PC-9 (cell line): ENCODE measurements around the gene PSMB7. TPM values are rescaled to one million over a fixed set of nuclear protein-coding genes. Genes with fewer than 3 reads are reported as not detected.

Experiments
- BruUV-seq: library from RNA; stranded (reverse); fragments of 400-500 nt; replicated peaks from 2 replicates; lab custom pipeline; 2021; lab: Mats Ljungman, UMichigan
- CTCF ChIA-PET: fragments of 300-600 bp; sonication (Branson Sonifier 250); formaldehyde crosslinking; loops from one replicate; lab custom pipeline; 2022; ENCODE audit warnings: antibody characterized with exemption; lab: Charles Lee
- POLR2A ChIA-PET: fragments of 300-600 bp; sonication (Branson Sonifier 250); formaldehyde crosslinking; loops from one replicate; lab custom pipeline; 2022; ENCODE audit warnings: antibody characterized with exemption; ENCODE audit not compliant: unreplicated experiment; lab: Charles Lee
- DNase-seq, 2 experiments: peaks; one replicate each; pipeline versions ENCODE4 v3.0.0 to v3.0.0-alpha.2; 2015 to 2022; ENCODE audit warnings: mixed read lengths in 1 of 2
- H2AFZ ChIP-seq: fragments of 200-600 bp; sonication (generic); 2 replicates; pipeline ENCODE4 v1.8.1; 2017; ENCODE audit warnings: antibody characterized with exemption
- H3F3A ChIP-seq: fragments of 200-600 bp; sonication (generic); 2 replicates; pipeline ENCODE4 v1.8.1; 2017; ENCODE audit warnings: antibody characterized with exemption, mild to moderate bottlenecking, low read depth; ENCODE audit not compliant: insufficient read depth
- H3K27ac ChIP-seq: fragments of 200-600 bp; sonication (generic); 2 replicates; pipeline ENCODE4 v1.6.1; 2016; ENCODE audit warnings: mixed run types
- H3K27me3 ChIP-seq: fragments of 200-600 bp; sonication (generic); 2 replicates; pipeline ENCODE4 v1.6.1; 2016; ENCODE audit warnings: low read depth, mixed run types; ENCODE audit not compliant: insufficient read depth
- H3K36me3 ChIP-seq: fragments of 200-600 bp; sonication (generic); 2 replicates; pipeline ENCODE4 v1.6.1; 2016; ENCODE audit warnings: low read depth, mixed run types
- H3K4me1 ChIP-seq: fragments of 200-600 bp; sonication (generic); replicated peaks from 2 replicates; pipeline ENCODE4 v1.6.1; 2016; ENCODE audit warnings: mixed run types; ENCODE audit not compliant: insufficient read depth
- H3K4me2 ChIP-seq: fragments of 200-600 bp; sonication (generic); 2 replicates; pipeline ENCODE4 v1.6.1; 2017; ENCODE audit warnings: mixed run types
- H3K4me3 ChIP-seq: fragments of 200-600 bp; sonication (generic); 2 replicates; pipeline ENCODE4 v1.6.1; 2016; ENCODE audit warnings: mixed run types
- H3K79me2 ChIP-seq: fragments of 200-600 bp; sonication (generic); 2 replicates; pipeline ENCODE4 v1.6.1; 2017; ENCODE audit warnings: low read depth, mixed run types
- H3K9me2 ChIP-seq: fragments of 200-600 bp; sonication (generic); 2 replicates; pipeline ENCODE4 v1.8.1; 2017; ENCODE audit warnings: mild to moderate bottlenecking; ENCODE audit not compliant: insufficient read depth
- H3K9me3 ChIP-seq: fragments of 200-600 bp; sonication (generic); 2 replicates; pipeline ENCODE4 v1.8.1; 2016; ENCODE audit warnings: low read depth; ENCODE audit not compliant: insufficient read depth
- H4K20me1 ChIP-seq: fragments of 200-600 bp; sonication (generic); 2 replicates; pipeline ENCODE4 v1.8.1; 2017; ENCODE audit not compliant: insufficient read depth
- EZH2 ChIP-seq: fragments of 200-600 bp; sonication (generic); IDR thresholded peaks from 2 replicates; pipeline ENCODE4 v1.8.0; 2017; ENCODE audit warnings: antibody characterized with exemption, low read depth
- intact Hi-C: fragments of 100-400 bp; cut with micrococcal nuclease; formaldehyde crosslinking; loops from one replicate; pipeline ENCODE4 v1.10.0; 2022; ENCODE audit not compliant: unreplicated experiment
- total RNA-seq: library from RNA; stranded (reverse); gene quantifications from 2 replicates; pipeline ENCODE4 v1.2.3, GENCODE V29; 2021
- TF ChIP-seq, protein P1 (sequence below): fragments of 200-600 bp; sonication (generic); conservative IDR thresholded peaks from 2 replicates; pipeline ENCODE4 v1.6.1; 2017; ENCODE audit warnings: mixed run types, antibody characterized with exemption, mild to moderate bottlenecking, moderate library complexity

The PSMB7 gene
- total RNA-seq, 1 experiment from 2014 or later: 359 TPM

DNA sequence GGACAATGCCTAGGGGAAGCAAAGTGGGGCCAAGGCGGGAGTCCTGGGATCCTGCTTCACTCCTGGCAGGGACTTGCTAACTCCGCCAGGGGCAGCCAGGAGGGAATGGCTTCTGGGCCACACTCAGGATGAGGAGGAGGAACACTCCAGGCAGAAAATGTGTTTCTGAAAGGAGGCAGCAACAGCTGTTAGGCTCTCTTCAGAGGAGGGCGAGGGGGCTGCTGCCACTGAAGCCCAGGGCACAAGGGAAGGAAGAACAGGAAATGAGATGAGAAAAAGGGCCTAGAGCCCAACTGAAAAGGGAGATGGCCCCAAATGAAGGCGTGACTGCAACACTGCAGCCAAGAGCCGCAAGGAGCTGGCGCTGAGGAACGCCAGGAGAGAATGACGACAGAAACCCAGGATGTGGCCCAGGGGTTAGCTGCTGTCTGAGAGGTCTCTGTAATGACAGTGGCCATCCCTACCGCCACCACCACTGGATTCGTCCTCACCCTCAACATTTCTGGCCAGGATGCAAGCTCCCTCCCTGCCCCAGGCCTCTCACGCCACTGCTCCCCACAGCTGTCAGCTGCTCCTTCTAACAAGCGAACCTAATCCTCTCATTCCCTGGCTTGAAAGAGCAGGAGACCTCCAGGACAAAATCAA is 15.8 kb downstream of the PSMB7 start:
- Histone ChIP-seq H2AFZ (no peak overlapping the region), H3K4me3 (no peak overlapping the region), H3K4me1 (peaks cover 25% of the 10 kb centered on the region), H3K9me3 (no peaks in the 10 kb centered on the region), H3K27me3 (no peaks in the 10 kb centered on the region), H3K4me2 (no peak overlapping the region), H3K27ac (no peak overlapping the region), H3K79me2 (peaks cover 91% of the 10 kb centered on the region), H3F3A (peaks cover 36% of the 10 kb centered on the region; the same call in 1 of the 2 replicates), H3K36me3 (peaks cover 23% of the 10 kb centered on the region), H3K9me2 (no peaks in the 10 kb centered on the region), H4K20me1 (peaks cover 56% of the 10 kb centered on the region)
- intact Hi-C loops: loop anchor here (10.0 kb wide), 3 partner anchors 105 to 375 kb away; partner anchors contain the start of genes NR6A1 and OLFML2A
- TF ChIP-seq, protein P1, sequence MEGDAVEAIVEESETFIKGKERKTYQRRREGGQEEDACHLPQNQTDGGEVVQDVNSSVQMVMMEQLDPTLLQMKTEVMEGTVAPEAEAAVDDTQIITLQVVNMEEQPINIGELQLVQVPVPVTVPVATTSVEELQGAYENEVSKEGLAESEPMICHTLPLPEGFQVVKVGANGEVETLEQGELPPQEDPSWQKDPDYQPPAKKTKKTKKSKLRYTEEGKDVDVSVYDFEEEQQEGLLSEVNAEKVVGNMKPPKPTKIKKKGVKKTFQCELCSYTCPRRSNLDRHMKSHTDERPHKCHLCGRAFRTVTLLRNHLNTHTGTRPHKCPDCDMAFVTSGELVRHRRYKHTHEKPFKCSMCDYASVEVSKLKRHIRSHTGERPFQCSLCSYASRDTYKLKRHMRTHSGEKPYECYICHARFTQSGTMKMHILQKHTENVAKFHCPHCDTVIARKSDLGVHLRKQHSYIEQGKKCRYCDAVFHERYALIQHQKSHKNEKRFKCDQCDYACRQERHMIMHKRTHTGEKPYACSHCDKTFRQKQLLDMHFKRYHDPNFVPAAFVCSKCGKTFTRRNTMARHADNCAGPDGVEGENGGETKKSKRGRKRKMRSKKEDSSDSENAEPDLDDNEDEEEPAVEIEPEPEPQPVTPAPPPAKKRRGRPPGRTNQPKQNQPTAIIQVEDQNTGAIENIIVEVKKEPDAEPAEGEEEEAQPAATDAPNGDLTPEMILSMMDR: no peak
- no peak for TF ChIP-seq EZH2
- CTCF ChIA-PET: interaction anchor here (0.9 kb wide), 1 partner anchor 10 kb away, joined by 3 read pairs; no protein-coding TSS in a partner anchor
- no peak for DNase-seq
- no TSS peak for BruUV-seq
- POLR2A ChIA-PET: no interaction called here

- BruUV-seq: no TSS peak
- H4K20me1 ChIP-seq: peaks cover 48% of the 10 kb centered on the region
These were observed 16.9 kb downstream of the PSMB7 start for GRCh38 chr9:124398191-124398935.

GRCh38 chr9:124395826-124396225 is 19.4 kb downstream of the PSMB7 start:
- H3K4me2 ChIP-seq: no peak overlapping the region
- intact Hi-C loops: loop anchor here (10.0 kb wide), 3 partner anchors 101 to 379 kb away; partner anchors contain the start of genes NR6A1 and OLFML2A
- H2AFZ ChIP-seq: no peak overlapping the region
- H3F3A ChIP-seq: peaks cover 53% of the 10 kb centered on the region
- no peaks in the 10 kb centered on the region for H3K9me2 ChIP-seq
- H3K79me2 ChIP-seq: peaks cover 82% of the 10 kb centered on the region
- TF ChIP-seq EZH2: no peak
- TF ChIP-seq, protein P1: no peak
- no peak for DNase-seq
- no peaks in the 10 kb centered on the region for H3K9me3 ChIP-seq
- no TSS peak for BruUV-seq
- H3K27me3 ChIP-seq: no peaks in the 10 kb centered on the region
- H3K36me3 ChIP-seq: peaks cover 2% of the 10 kb centered on the region; the same call in 1 of the 2 replicates
- ChIA-PET CTCF (no interaction called here), POLR2A (interaction anchor here (0.7 kb wide), 1 partner anchor 300 kb away, joined by 3 read pairs; no protein-coding TSS in a partner anchor)
- H3K27ac ChIP-seq: no peak overlapping the region
- peaks cover 59% of the 10 kb centered on the region for H3K4me1 ChIP-seq
- H3K4me3 ChIP-seq: no peak overlapping the region
- peaks cover 26% of the 10 kb centered on the region for H4K20me1 ChIP-seq

More at GRCh38 chr9:124398191-124398935, 16.9 kb downstream of the PSMB7 start:
- Histone ChIP-seq H2AFZ (no peak overlapping the region), H3K9me3 (no peaks in the 10 kb centered on the region), H3K27ac (no peak overlapping the region), H3K4me2 (no peak overlapping the region), H3F3A (peaks cover 36% of the 10 kb centered on the region), H3K9me2 (no peaks in the 10 kb centered on the region), H3K4me3 (no peak overlapping the region), H3K36me3 (peaks cover 14% of the 10 kb centered on the region), H3K27me3 (no peaks in the 10 kb centered on the region), H3K4me1 (peaks cover 36% of the 10 kb centered on the region), H3K79me2 (peaks cover 94% of the 10 kb centered on the region)
- ChIA-PET CTCF (interaction anchor here (0.6 kb wide), 2 partner anchors 138 to 857 kb away, joined by 3 read pairs; no protein-coding TSS in a partner anchor), POLR2A (no interaction called here)
- intact Hi-C loops: loop anchor here (10.0 kb wide), 3 partner anchors 104 to 376 kb away; partner anchors contain the start of genes NR6A1 and OLFML2A
- DNase-seq: no peak
- no peak for TF ChIP-seq EZH2
- TF ChIP-seq, protein P1: no peak
